Measurements from ENCODE around the gene CAPZA1. TPM values are rescaled to one million over a fixed set of nuclear protein-coding genes. Genes with fewer than 3 reads are reported as not detected.
"Not testable (repeated sequence)": the region's sequence is repeated elsewhere in the genome, so short reads cannot be mapped to it uniquely, and the experiment has no call there.

CAPZA1 gene
- total and polyA plus RNA-seq, 10 of the 15 experiments (the other 5 are each of a cell fraction or from before 2014, with no cell fraction given): 187 to 886 (median 278) TPM

DNA sequence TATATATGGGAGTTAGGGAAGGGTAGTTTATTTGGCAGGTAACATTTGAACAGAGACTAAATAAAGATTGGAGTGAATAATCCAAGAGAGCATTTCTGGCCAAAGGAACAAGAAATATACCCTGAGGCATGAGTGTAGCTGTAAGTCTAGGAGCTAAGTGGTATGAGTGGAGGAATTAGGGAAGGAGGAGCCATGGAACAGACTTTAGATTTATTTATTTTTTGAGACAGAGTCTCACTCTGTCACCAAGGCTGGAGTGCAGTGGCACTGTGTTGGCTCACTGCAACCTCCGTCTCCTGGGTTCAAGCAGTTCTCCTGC, 18.4 kb downstream of the CAPZA1 start:
- no peaks in the 10 kb centered on the region for H3K27me3 ChIP-seq (replicated peaks in 1 of 2; ENCODE audit: control insufficient read depth in 2 of 2, insufficient read depth in 2 of 2, low read length in 1 of 2)
- no TSS peak for BruUV-seq (replicated peaks)
- H4K20me1 ChIP-seq (ENCODE audit: control insufficient read depth, insufficient read depth): peaks cover 8% of the 10 kb centered on the region; the same call in 1 of the 2 replicates
- RAD21 ChIA-PET (ENCODE audit: unreplicated experiment): interaction anchor here (0.9 to 3.4 kb wide), 2 partner anchors 14 to 35 kb away, joined by 3 to 22 read pairs; partner anchors contain the start of gene MOV10
- SMC1A ChIA-PET (ENCODE audit: uncharacterized antibody, unreplicated experiment): interaction anchor here (0.6 to 4.1 kb wide), 8 partner anchors 14 to 923 kb away, joined by 3 to 24 read pairs (median 4); no protein-coding TSS in a partner anchor
- H3K79me2 ChIP-seq (ENCODE audit: control insufficient read depth, insufficient read depth, low read length): peaks cover 79% of the 10 kb centered on the region
- ATAC-seq (no peak), DNase-seq (ENCODE audit: low read depth, low spot score) (no peak), FAIRE-seq (no peak)
- CTCF ChIA-PET: interaction anchor here (1.1 to 3.0 kb wide), 3 partner anchors 10 to 247 kb away, joined by 3 to 13 read pairs (median 8); no protein-coding TSS in a partner anchor
- intact Hi-C loops (cut with micrococcal nuclease; ENCODE audit: unreplicated experiment) (no loop called here), in situ Hi-C loops (cut with MboI) (no loop called here)
- peaks cover 25% of the 10 kb centered on the region for H3K4me1 ChIP-seq (ENCODE audit: control insufficient read depth, insufficient read depth, low read length)
- H3K27ac ChIP-seq (ENCODE audit: control insufficient read depth, insufficient read depth): no peak overlapping the region
- H3K9me3 ChIP-seq (replicated peaks; ENCODE audit: control insufficient read depth, insufficient read depth, low read length): no peaks in the 10 kb centered on the region
- 93% methylated on average over 1 of the region's 1 CpG for WGBS (ENCODE audit: insufficient coverage, insufficient replicate concordance, low lambda C conversion rate, missing lambda C conversion rate)
- H3K4me3 ChIP-seq: no peak overlapping the region
- H2AFZ ChIP-seq (ENCODE audit: control insufficient read depth, low read depth, low read length): no peak overlapping the region
- no peak overlapping the region for H3K9ac ChIP-seq (ENCODE audit: control insufficient read depth, insufficient read depth, low read length)
- POLR2A ChIA-PET: interaction anchor here (0.9 to 1.2 kb wide), 2 partner anchors 11 to 70 kb away, joined by 3 to 4 read pairs; no protein-coding TSS in a partner anchor
- H3K36me3 ChIP-seq (ENCODE audit: control insufficient read depth in 2 of 2, insufficient read depth in 2 of 2, low read length in 1 of 2): peaks cover 0 to 10% of the 10 kb centered on the region in 2 experiments; a peak in 1 of 4 replicates
- no peak overlapping the region for H3K4me2 ChIP-seq (ENCODE audit: control insufficient read depth, insufficient read depth)
- no peak for TF ChIP-seq MYB (IDR thresholded peaks at IDR 0.05; ENCODE audit: borderline replicate concordance, low read depth, low read length)
- TF ChIP-seq SREBF1 (IDR thresholded peaks at IDR 0.05; ENCODE audit: low read length): no peak
- TF ChIP-seq ZNF274 (IDR thresholded peaks at IDR 0.05; ENCODE audit: insufficient read depth, insufficient read length): no peak
- TF ChIP-seq IKZF1 (conservative IDR thresholded peaks at IDR 0.05): no peak
- TF ChIP-seq, protein P1, sequence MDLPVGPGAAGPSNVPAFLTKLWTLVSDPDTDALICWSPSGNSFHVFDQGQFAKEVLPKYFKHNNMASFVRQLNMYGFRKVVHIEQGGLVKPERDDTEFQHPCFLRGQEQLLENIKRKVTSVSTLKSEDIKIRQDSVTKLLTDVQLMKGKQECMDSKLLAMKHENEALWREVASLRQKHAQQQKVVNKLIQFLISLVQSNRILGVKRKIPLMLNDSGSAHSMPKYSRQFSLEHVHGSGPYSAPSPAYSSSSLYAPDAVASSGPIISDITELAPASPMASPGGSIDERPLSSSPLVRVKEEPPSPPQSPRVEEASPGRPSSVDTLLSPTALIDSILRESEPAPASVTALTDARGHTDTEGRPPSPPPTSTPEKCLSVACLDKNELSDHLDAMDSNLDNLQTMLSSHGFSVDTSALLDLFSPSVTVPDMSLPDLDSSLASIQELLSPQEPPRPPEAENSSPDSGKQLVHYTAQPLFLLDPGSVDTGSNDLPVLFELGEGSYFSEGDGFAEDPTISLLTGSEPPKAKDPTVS (IDR thresholded peaks at IDR 0.05; ENCODE audit: low read depth, low read length): no peak

DNA sequence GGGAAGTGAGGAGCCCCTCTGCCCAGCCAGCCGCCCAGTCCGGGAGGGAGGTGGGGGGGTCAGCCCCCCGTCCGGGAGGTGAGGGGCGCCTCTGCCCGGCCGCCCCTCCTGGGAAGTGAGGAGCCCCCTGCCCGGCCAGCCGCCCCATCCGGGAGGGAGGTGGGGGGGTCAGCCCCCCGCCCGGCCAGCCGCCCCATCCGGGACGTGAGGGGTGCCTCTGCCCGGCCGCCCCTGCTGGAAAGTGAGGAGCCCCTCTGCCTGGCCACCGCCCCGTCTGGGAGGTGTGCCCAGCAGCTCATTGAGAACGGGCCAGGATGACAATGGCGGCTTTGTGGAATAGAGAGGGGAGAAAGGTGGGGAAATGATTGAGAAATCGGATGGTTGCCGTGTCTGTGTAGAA, 20.8 kb downstream of the CAPZA1 start:
- FAIRE-seq; H3K4me3 ChIP-seq; DNase-seq (ENCODE audit: low read depth, low spot score); H3K27ac ChIP-seq (ENCODE audit: control insufficient read depth, insufficient read depth); intact Hi-C loops (cut with micrococcal nuclease; ENCODE audit: unreplicated experiment); CTCF ChIA-PET; H3K4me2 ChIP-seq (ENCODE audit: control insufficient read depth, insufficient read depth); in situ Hi-C loops (cut with MboI); H4K20me1 ChIP-seq (ENCODE audit: control insufficient read depth, insufficient read depth); H2AFZ ChIP-seq (ENCODE audit: control insufficient read depth, low read depth, low read length); H3K9me3 ChIP-seq (replicated peaks; ENCODE audit: control insufficient read depth, insufficient read depth, low read length); POLR2A ChIA-PET; RAD21 ChIA-PET (ENCODE audit: unreplicated experiment); H3K4me1 ChIP-seq (ENCODE audit: control insufficient read depth, insufficient read depth, low read length); H3K9ac ChIP-seq (ENCODE audit: control insufficient read depth, insufficient read depth, low read length); SMC1A ChIA-PET (ENCODE audit: uncharacterized antibody, unreplicated experiment); H3K27me3 ChIP-seq (replicated peaks in 1 of 2; ENCODE audit: control insufficient read depth in 2 of 2, insufficient read depth in 2 of 2, low read length in 1 of 2); ATAC-seq; BruUV-seq (replicated peaks): not testable (repeated sequence)
- Histone ChIP-seq H3K79me2 (ENCODE audit: control insufficient read depth, insufficient read depth, low read length) (peaks cover 75% of the 10 kb centered on the region), H3K36me3 (ENCODE audit: control insufficient read depth in 2 of 2, insufficient read depth in 2 of 2, low read length in 1 of 2) (peaks cover 1 to 13% of the 10 kb centered on the region in 2 experiments; a peak in 3 of 4 replicates)
- WGBS (ENCODE audit: insufficient coverage, insufficient replicate concordance, low lambda C conversion rate, missing lambda C conversion rate): 100% methylated on average over 9 of the region's 23 CpGs
